ENCODE results near the gene C1orf21. TPM values are rescaled to one million over a fixed set of nuclear protein-coding genes. Genes with fewer than 3 reads are reported as not detected.

Gene C1orf21
- total RNA-seq, 2 experiments from 2014 or later = 7.7 to 8.8 TPM

DNA sequence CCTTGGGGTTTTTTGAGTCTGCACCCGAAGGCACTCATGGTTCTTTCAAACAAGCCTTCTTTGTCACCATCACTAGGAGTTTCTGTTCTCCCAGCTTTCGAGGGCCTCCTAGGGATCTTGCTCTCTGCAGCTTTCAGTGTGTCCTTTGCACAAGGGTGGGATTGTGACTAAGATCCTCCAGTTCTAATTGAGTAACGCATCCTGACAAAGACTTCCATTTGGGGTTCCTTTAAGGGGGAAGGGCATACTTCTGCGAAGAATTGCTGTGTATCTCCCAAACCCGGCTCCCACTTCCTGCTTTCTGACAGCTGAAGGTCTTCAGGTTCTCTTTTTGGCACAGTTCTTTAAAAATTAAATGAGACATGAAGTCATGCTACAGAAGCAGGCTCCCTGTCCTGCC lies 228.5 kb downstream of the C1orf21 start:
- POLR2A ChIA-PET = no interaction called here
- Mint-ChIP-seq H3K4me1 (no peaks in the 10 kb centered on the region), H3K36me3 (ENCODE audit: low read depth) (no peaks in the 10 kb centered on the region), H3K27me3 (no peaks in the 10 kb centered on the region), H3K9me3 (no peaks in the 10 kb centered on the region), H3K27ac (no peak overlapping the region), H3K4me3 (no peak overlapping the region)
- no peak for DNase-seq
- CTCF ChIA-PET = no interaction called here

DNA sequence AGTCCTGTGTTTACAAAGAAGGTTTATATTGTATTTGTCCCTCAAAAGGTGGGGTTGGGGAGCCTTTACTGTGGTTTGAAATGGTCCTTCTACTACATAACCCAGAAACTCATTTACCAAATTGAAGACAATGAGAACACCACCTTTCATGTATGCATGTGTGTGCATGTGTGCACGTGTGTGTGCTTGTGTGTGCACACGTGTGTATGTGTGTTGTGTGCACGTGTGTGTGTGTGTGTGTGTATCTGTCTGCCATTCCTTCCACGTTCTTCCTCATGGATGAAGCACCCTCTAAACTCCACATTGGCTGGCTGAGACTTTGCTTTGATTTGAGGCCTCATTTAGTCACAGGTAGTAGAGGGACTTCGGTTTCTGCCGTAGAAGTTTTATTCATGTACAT lies 229.7 kb downstream of the C1orf21 start:
- ChIA-PET POLR2A (no interaction called here), CTCF (no interaction called here)
- Mint-ChIP-seq H3K4me1 (no peaks in the 10 kb centered on the region), H3K27ac (no peak overlapping the region), H3K36me3 (ENCODE audit: low read depth) (no peaks in the 10 kb centered on the region), H3K9me3 (no peaks in the 10 kb centered on the region), H3K4me3 (no peak overlapping the region), H3K27me3 (peaks cover under 1% of the 10 kb centered on the region)
- DNase-seq = no peak

DNA sequence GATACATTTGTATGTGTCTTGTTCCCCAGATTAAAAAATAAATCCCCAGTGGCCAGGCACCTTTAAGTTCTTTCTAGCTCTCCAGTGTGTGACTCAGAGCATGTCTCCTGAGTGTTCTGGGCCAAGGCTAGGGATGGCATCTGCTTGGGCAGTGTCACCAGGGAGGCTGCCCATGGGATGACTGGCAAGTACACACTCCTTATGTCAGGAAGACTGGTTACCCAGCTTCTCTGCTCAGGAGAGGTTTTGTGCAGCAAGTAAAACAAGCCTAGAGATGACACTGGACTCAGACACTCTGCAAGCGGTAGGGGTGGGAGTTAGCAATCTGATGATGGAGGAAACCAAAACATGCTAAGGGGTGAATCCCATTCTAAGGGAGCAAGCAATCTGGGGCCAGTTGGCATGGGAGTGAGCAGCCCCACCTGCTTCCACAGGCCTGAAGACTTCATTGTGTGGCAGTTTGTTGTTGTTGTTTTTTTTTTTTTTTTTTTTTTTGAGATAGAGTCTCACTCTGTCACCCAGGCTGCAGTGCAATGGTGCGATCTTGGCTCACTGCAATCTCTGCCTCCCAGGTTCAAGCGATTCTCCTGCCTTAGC lies 230.7 kb downstream of the C1orf21 start:
- no peak overlapping the region for H3K4me3 Mint-ChIP-seq
- DNase-seq = no peak
- H3K36me3 Mint-ChIP-seq (ENCODE audit: low read depth) = no peaks in the 10 kb centered on the region
- no peak overlapping the region for H3K27ac Mint-ChIP-seq
- H3K9me3 Mint-ChIP-seq = no peaks in the 10 kb centered on the region
- ChIA-PET POLR2A (no interaction called here), CTCF (no interaction called here)
- no peaks in the 10 kb centered on the region for H3K4me1 Mint-ChIP-seq
- H3K27me3 Mint-ChIP-seq = peaks cover 1% of the 10 kb centered on the region

DNA sequence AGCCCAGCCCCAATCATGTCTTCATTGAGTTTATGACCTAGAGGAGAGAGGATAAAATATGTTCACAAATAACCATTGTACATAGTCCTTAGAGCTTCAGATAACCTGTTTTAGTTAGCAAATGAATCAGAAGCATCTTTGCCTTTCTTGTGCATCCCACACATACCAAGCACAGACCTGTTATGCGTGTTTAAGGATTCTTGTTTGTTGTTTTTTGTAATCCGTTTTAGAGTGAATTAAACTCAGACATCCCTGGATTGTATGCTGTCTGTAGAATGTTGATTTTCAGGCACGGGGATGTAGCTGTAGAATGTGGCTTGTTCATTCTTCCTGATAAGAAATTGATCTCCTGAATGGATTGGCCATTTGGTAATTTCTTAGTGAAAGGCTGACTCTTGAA lies 232.0 kb downstream of the C1orf21 start:
- ChIA-PET CTCF (no interaction called here), POLR2A (no interaction called here)
- Mint-ChIP-seq H3K27me3 (peaks cover 1% of the 10 kb centered on the region), H3K36me3 (ENCODE audit: low read depth) (no peaks in the 10 kb centered on the region), H3K9me3 (no peaks in the 10 kb centered on the region), H3K4me3 (no peak overlapping the region), H3K4me1 (no peaks in the 10 kb centered on the region), H3K27ac (no peak overlapping the region)
- DNase-seq = no peak

DNA sequence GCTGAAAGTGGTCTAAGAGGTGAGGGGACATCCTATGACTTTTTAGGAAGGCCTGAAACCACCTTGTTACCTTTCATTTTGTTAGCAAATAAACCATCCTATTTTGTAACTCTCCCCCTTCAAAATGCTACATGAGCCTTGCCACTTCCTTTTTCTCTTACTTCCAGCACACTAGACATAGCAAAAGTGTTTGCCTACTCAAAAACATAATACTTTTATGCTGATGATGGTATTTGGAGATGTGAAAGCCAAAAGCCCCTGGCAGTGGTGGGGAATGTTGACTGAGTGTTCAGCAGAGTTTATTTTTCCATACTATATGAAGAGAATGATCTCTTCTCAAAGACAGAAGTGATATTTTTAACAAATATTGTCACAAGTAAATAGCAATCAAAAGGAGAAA lies 233.6 kb downstream of the C1orf21 start:
- no peaks in the 10 kb centered on the region for H3K36me3 Mint-ChIP-seq (ENCODE audit: low read depth)
- no peaks in the 10 kb centered on the region for H3K4me1 Mint-ChIP-seq
- CTCF ChIA-PET = no interaction called here
- no peak for DNase-seq
- peaks cover 1% of the 10 kb centered on the region for H3K27me3 Mint-ChIP-seq
- no peaks in the 10 kb centered on the region for H3K9me3 Mint-ChIP-seq
- no peak overlapping the region for H3K27ac Mint-ChIP-seq
- no peak overlapping the region for H3K4me3 Mint-ChIP-seq
- POLR2A ChIA-PET = no interaction called here

DNA sequence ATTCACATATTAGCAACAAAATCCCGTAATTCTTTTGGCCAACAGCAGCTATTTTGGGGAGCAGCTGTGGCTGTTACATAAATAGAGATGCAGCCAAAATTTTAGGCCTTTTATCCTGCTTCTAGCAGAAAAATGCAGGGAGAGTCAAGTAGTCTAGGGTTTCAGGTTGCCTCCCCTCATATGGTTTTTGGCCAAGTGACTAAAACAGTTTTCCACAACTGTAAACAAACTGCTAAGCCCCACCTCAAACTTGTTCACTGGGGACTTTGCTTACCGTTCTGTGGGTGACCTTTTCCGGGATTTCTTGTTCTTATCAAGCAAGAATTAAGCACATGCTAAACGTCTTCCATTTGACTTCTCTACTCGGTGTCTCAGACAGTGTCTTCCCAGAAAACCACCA lies 234.4 kb downstream of the C1orf21 start:
- no peak for DNase-seq
- ChIA-PET CTCF (no interaction called here), POLR2A (no interaction called here)
- Mint-ChIP-seq H3K27ac (no peak overlapping the region), H3K9me3 (no peaks in the 10 kb centered on the region), H3K27me3 (peaks cover 1% of the 10 kb centered on the region), H3K4me3 (no peak overlapping the region), H3K4me1 (no peaks in the 10 kb centered on the region), H3K36me3 (ENCODE audit: low read depth) (no peaks in the 10 kb centered on the region)

DNA sequence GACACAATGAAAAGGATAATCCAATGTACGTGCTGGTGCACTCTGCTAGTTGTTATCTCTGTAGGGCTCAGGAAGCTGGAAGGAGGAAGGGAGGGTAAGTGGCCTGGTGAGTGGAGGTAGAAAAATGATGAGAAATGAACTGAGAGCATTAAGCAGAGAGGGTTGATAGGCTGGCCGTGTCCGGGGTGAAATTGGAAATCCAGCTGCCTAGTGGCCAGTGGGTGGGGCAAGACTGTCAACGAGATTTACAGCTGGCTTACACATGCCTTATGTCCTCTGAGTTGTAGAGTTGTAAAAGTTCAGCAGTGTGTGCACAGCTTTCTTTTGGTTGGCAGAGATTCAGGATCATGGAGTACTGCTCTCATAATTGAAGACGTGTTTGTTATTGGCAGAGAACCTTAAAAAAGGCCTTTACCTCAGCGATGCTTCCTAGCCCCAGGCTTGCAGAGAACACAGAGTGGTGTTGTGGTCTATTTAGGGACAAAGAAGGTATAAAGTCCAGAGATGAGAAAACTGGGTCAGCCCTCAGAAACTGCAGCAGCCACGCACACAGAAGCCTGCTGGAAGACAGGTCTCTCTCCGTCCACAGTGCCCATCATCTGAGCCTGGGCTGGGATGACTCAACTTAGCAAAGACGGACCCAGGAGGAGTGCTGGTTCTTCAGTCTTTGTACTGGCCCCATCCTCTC lies 235.5 kb downstream of the C1orf21 start:
- Mint-ChIP-seq H3K36me3 (ENCODE audit: low read depth) (no peaks in the 10 kb centered on the region), H3K27ac (no peak overlapping the region), H3K9me3 (no peaks in the 10 kb centered on the region), H3K27me3 (peaks cover 1% of the 10 kb centered on the region), H3K4me3 (no peak overlapping the region), H3K4me1 (no peaks in the 10 kb centered on the region)
- POLR2A ChIA-PET = no interaction called here
- CTCF ChIA-PET = interaction anchor here (1.2 kb wide), 1 partner anchor 41 kb away, joined by 4 read pairs; no protein-coding TSS in a partner anchor
- no peak for DNase-seq

DNA sequence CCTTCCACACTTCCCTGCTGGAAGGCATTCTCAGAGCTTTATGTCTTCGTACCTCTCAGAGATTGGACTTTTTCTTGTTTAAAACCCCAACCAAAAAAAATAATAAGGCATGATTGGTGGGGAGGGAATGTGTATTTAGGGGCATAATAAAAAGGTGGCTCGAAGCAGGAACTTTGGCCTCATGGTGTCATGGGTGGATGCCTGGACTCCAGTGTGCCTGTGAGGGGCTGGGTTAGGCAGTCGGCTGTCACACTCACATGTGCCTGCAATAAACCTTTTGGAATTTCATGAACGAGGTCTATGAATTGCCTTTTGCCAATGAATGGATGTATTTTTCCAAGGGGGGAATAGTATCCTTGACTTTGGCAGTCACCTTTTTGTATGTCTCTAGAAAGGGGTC lies 236.6 kb downstream of the C1orf21 start:
- Mint-ChIP-seq H3K27me3 (peaks cover 1% of the 10 kb centered on the region), H3K4me3 (no peak overlapping the region), H3K4me1 (no peaks in the 10 kb centered on the region), H3K9me3 (no peaks in the 10 kb centered on the region), H3K36me3 (ENCODE audit: low read depth) (no peaks in the 10 kb centered on the region), H3K27ac (no peak overlapping the region)
- ChIA-PET POLR2A (no interaction called here), CTCF (interaction anchor here (1.2 kb wide), 1 partner anchor 40 kb away, joined by 4 read pairs; no protein-coding TSS in a partner anchor)
- DNase-seq = no peak

DNA sequence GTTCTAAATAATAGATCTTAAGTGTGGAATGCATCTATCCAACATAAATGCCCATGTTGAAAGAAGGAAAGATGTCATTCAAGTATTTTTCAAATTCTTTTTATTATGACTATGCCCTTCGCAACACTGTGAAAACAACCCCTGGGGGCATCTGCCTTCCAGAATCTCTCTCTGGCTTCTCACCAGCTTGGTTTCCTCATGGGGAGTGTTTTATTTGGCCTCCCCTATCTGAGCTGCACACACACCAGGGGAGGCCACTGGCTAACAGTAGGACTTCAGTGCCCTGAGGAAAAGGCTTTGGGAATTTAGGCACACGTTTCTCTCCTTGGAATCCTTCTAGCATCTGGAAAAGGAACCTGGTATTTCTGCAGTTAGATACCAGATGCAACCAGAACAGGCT lies 237.2 kb downstream of the C1orf21 start:
- Mint-ChIP-seq H3K27me3 (peaks cover 4% of the 10 kb centered on the region), H3K9me3 (no peaks in the 10 kb centered on the region), H3K4me1 (no peaks in the 10 kb centered on the region), H3K36me3 (ENCODE audit: low read depth) (no peaks in the 10 kb centered on the region), H3K4me3 (no peak overlapping the region), H3K27ac (no peak overlapping the region)
- ChIA-PET CTCF (no interaction called here), POLR2A (no interaction called here)
- no peak for DNase-seq

DNA sequence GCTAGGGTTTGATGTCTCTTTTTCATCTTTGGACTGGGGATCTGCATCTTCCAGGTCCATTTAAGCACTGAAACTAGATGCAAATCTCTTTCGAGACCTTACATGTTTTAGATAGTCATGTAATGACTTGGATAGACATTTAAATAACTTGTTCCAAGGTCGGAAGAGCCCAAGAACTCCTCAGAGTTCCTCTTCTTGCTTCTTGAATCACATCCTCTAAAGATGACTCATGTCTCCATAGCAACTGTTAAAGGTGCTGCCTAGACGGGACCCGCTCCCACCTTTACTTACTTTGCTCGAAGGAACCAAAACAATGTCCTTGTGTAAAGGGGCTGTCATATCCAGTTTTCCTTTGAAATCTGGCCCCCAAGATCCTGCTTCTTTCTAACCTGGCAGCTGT lies 237.8 kb downstream of the C1orf21 start:
- H3K36me3 Mint-ChIP-seq (ENCODE audit: low read depth) = no peaks in the 10 kb centered on the region

DNA sequence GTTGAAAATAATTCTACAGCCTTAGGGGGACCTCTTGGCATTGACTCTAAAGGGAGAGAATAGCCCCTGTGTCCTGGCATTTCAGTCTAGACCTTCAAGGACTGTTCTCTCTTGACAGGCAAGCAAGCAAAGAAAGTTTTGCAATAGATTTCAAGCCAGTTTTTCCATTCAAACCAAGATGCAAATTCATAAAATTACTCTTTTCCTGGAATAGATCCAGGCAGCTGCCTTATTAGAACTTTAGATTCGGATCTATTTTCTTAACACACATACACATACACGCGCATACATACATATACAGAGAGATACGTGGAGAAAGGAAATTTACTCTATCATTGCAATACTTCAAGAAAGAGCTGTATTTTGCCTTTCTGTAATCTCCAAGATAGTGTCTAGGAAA lies 238.4 kb downstream of the C1orf21 start:
- no peaks in the 10 kb centered on the region for H3K4me1 Mint-ChIP-seq
- H3K27ac Mint-ChIP-seq = no peak overlapping the region
- ChIA-PET POLR2A (no interaction called here), CTCF (no interaction called here)
- DNase-seq = no peak
- H3K9me3 Mint-ChIP-seq = no peaks in the 10 kb centered on the region
- H3K27me3 Mint-ChIP-seq = peaks cover 6% of the 10 kb centered on the region
- H3K36me3 Mint-ChIP-seq (ENCODE audit: low read depth) = no peaks in the 10 kb centered on the region
- H3K4me3 Mint-ChIP-seq = no peak overlapping the region

More for the DNA sequence above, 237.8 kb downstream of the C1orf21 start:
- H3K4me1 Mint-ChIP-seq = no peaks in the 10 kb centered on the region
- no peaks in the 10 kb centered on the region for H3K9me3 Mint-ChIP-seq
- ChIA-PET CTCF (no interaction called here), POLR2A (no interaction called here)
- no peak overlapping the region for H3K4me3 Mint-ChIP-seq
- no peak for DNase-seq
- no peak overlapping the region for H3K27ac Mint-ChIP-seq
- peaks cover 6% of the 10 kb centered on the region for H3K27me3 Mint-ChIP-seq

DNA sequence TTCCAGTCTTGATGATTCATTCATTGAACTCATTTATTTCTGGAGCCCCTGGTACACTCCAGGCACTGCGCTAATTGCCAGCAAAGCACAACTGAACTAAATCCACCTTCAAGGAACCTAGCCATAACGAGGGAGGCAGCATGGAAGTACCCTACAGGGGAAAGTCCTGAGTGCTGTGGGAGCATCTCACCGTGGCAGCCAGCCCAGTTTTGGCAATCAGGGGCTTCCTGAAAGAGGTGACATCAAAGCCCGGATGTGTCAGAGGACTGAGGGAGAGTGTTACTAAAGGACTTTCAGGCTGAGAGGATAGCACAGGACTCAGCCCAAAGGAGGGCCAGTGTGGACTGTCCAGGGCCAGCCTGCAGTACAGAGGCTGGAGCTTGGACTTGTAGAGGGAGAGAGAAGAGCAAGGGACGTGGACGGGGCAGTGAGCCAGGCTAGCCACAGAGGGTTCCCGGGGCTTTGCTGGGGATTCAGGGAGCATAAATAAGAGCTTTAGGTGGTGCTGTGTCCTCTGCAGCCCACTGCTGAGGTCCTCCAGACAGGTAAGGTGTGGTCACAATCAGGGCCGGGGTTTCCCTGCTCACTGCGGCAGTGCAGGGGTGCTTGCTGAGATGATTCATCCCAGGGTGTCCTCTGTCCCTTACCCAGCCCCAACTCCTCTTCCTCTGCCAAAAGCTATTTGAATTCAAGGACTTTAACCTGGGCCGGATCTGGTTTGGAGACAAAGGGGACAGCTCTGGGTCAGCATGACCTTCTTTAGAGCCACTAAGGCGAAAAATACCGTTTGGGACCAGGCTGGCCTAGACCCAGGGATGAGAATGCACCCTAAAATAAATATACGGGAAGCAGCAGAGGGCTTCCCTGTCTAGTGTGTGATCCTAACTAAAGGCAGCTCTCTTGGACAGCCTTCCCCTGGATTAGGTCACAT lies 239.5 kb downstream of the C1orf21 start:
- no peak overlapping the region for H3K27ac Mint-ChIP-seq

DNA sequence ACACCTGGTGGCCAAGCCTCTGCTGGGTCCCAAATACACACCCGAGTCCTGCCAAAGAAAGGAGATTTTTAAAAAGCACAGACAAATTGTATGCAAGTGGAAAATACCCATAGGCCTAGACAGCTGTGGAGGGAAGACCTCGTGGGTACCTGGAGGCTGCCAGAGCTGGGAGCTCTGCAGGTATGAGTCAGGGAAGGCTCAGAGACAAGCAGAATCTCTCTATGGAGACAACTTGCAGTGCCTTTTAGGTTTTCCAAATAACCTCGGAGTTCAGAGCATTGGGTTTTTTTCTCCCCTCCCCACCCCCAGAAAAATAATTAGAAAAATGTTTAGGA lies 240.1 kb downstream of the C1orf21 start:
- ChIA-PET POLR2A (no interaction called here), CTCF (no interaction called here)
- no peak overlapping the region for H3K4me3 Mint-ChIP-seq
- no peak for DNase-seq
- H3K4me1 Mint-ChIP-seq = no peaks in the 10 kb centered on the region
- no peak overlapping the region for H3K27ac Mint-ChIP-seq
- H3K9me3 Mint-ChIP-seq = no peaks in the 10 kb centered on the region
- H3K36me3 Mint-ChIP-seq (ENCODE audit: low read depth) = no peaks in the 10 kb centered on the region
- H3K27me3 Mint-ChIP-seq = peaks cover 5% of the 10 kb centered on the region

More for the DNA sequence above, 239.5 kb downstream of the C1orf21 start:
- H3K9me3 Mint-ChIP-seq = no peaks in the 10 kb centered on the region
- POLR2A ChIA-PET = no interaction called here
- CTCF ChIA-PET = no interaction called here
- no peak for DNase-seq
- peaks cover 6% of the 10 kb centered on the region for H3K27me3 Mint-ChIP-seq
- H3K4me3 Mint-ChIP-seq = no peak overlapping the region
- no peaks in the 10 kb centered on the region for H3K4me1 Mint-ChIP-seq
- H3K36me3 Mint-ChIP-seq (ENCODE audit: low read depth) = no peaks in the 10 kb centered on the region

DNA sequence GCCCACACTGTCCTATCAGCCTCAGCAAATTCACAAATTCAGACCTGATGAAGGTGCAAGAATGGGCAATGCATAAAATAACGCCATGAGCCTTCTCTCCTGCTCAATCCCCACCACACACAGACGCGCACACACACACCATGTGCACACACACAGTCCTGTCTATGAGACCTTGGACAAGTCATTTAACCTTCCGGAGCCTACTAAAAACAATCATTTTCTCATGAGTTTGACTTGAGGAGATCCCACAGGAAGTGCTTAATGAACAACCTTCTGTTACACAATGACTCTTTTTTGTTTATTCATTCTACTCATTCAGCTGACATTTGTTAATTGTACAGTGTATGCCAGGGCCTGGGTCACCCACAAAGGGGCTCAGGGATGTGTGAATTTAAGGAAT lies 242.4 kb downstream of the C1orf21 start:
- Mint-ChIP-seq H3K9me3 (no peaks in the 10 kb centered on the region), H3K36me3 (ENCODE audit: low read depth) (no peaks in the 10 kb centered on the region), H3K4me3 (no peak overlapping the region), H3K27me3 (peaks cover 5% of the 10 kb centered on the region), H3K4me1 (no peaks in the 10 kb centered on the region), H3K27ac (no peak overlapping the region)
- no peak for DNase-seq
- CTCF ChIA-PET = no interaction called here
- POLR2A ChIA-PET = no interaction called here

All from activated CD4-positive, alpha-beta memory T cell treated with anti-CD3 and anti-CD28 coated beads, Interleukin-2, amount 10 ng/mL, durations not matched to agents 7 days and 5 days (primary cell).